GM12878 (cell line): ENCODE measurements around the gene ARL6. TPM values are rescaled to one million over a fixed set of nuclear protein-coding genes. Genes with fewer than 3 reads are reported as not detected.

Experiments used
- ATAC-seq: fragments of 200-7000 bp; cut with Tn5 transposase; 3 replicates; pipeline ENCODE4 v1.9.1; 2020; ENCODE audit warnings: mild to moderate bottlenecking, moderate library complexity
- BruUV-seq: library from RNA; stranded (reverse); fragments of 400-500 nt; replicated peaks from 2 replicates; lab custom pipeline; 2021; lab: Mats Ljungman, UMichigan
- CTCF ChIA-PET: fragments of 300-600 bp; sonication (Branson Sonifier 250); formaldehyde crosslinking; extraction: SDS; loops from one replicate; lab custom pipeline; 2021; ENCODE audit warnings: inconsistent platforms; lab: Yijun Ruan, JAX
- POLR2A ChIA-PET: fragments of 350-600 bp; formaldehyde crosslinking; extraction: SDS; loops from one replicate; lab custom pipeline; 2021; ENCODE audit warnings: inconsistent platforms; lab: Charles Lee
- RAD21 ChIA-PET: fragments of 300-600 bp; sonication (Branson Sonifier 250); formaldehyde crosslinking; loops from one replicate; lab custom pipeline; 2023; ENCODE audit warnings: antibody characterized with exemption; ENCODE audit not compliant: unreplicated experiment; lab: Charles Lee
- SMC1A ChIA-PET: fragments of 300-600 bp; sonication (Branson Sonifier 250); formaldehyde crosslinking; loops from one replicate; lab custom pipeline; 2023; ENCODE audit not compliant: unreplicated experiment, uncharacterized antibody; lab: Charles Lee
- DNase-seq: peaks from one replicate; pipeline ENCODE4 v3.0.0-alpha.2; 2011; ENCODE audit warnings: low read depth, low spot score
- FAIRE-seq: peaks from 3 replicates; lab custom pipeline; 2011; peaks lifted over from hg19 to GRCh38; lab: Jason Lieb, UNC
- H2AFZ ChIP-seq: 2 replicates; pipeline ENCODE4 v1.6.0; 2011; ENCODE audit warnings: low read depth, low read length, control low read depth; ENCODE audit not compliant: control insufficient read depth
- H3K27ac ChIP-seq: 2 replicates; pipeline ENCODE4 v1.5.1; 2011; ENCODE audit warnings: control low read depth; ENCODE audit not compliant: control insufficient read depth, insufficient read depth
- H3K27me3 ChIP-seq, 2 experiments: replicated peaks in 1 of 2; 2 replicates each; pipeline versions ENCODE4 v1.6.0 to v1.6.1; 2011; ENCODE audit warnings: low read length in 1 of 2; ENCODE audit not compliant: control insufficient read depth in 2 of 2, insufficient read depth in 2 of 2
- H3K36me3 ChIP-seq, 2 experiments: 2 replicates each; pipeline ENCODE4 v1.5.1; 2011; ENCODE audit warnings: low read length in 1 of 2; ENCODE audit not compliant: control insufficient read depth in 2 of 2, insufficient read depth in 2 of 2
- H3K4me1 ChIP-seq: 2 replicates; pipeline ENCODE4 v1.6.1; 2011; ENCODE audit warnings: mild to moderate bottlenecking, low read length, moderate library complexity, mixed read lengths; ENCODE audit not compliant: control insufficient read depth, insufficient read depth
- H3K4me2 ChIP-seq: 2 replicates; pipeline ENCODE4 v1.6.0; 2011; ENCODE audit warnings: control low read depth; ENCODE audit not compliant: control insufficient read depth, insufficient read depth
- H3K4me3 ChIP-seq: fragments of 200-600 bp; sonication (generic); 2 replicates; pipeline ENCODE4 v1.5.1; 2016
- H3K79me2 ChIP-seq: 2 replicates; pipeline ENCODE4 v1.6.0; 2011; ENCODE audit warnings: low read length; ENCODE audit not compliant: control insufficient read depth, insufficient read depth
- H3K9ac ChIP-seq: 2 replicates; pipeline ENCODE4 v1.8.0; 2011; ENCODE audit warnings: low read length, control low read depth, mixed read lengths; ENCODE audit not compliant: control insufficient read depth, insufficient read depth
- H3K9me3 ChIP-seq: replicated peaks from 3 replicates; pipeline ENCODE4 v1.5.1; 2011; ENCODE audit warnings: mild to moderate bottlenecking, low read length; ENCODE audit not compliant: control insufficient read depth, insufficient read depth
- H4K20me1 ChIP-seq: 2 replicates; pipeline ENCODE4 v1.6.0; 2011; ENCODE audit not compliant: control insufficient read depth, insufficient read depth
- ATF2 ChIP-seq: IDR thresholded peaks from 2 replicates; pipeline ENCODE4 v1.6.1; 2012; ENCODE audit warnings: low read length, inconsistent platforms
- CBX3 ChIP-seq: fragments of 200-600 bp; sonication (generic); IDR thresholded peaks from 2 replicates; pipeline ENCODE4 v1.6.1; 2016; ENCODE audit warnings: low read depth, borderline replicate concordance
- CBX5 ChIP-seq: sonication (generic); IDR thresholded peaks from 2 replicates; pipeline ENCODE4 v1.6.1; 2016; ENCODE audit warnings: low read depth, moderate library complexity, mild to moderate bottlenecking, inconsistent platforms
- EZH2 ChIP-seq: IDR thresholded peaks from 2 replicates; pipeline ENCODE4 v1.6.1; 2012; ENCODE audit warnings: low read depth, mild to moderate bottlenecking, control low read depth, inconsistent platforms, low read length, borderline replicate concordance; ENCODE audit not compliant: control insufficient read depth
- MEF2B ChIP-seq: fragments of 450-650 bp; IDR thresholded peaks from 2 replicates; pipeline ENCODE4 v1.6.1; 2018; ENCODE audit warnings: mild to moderate bottlenecking, moderate library complexity; ENCODE audit not compliant: partially characterized antibody, poor library complexity, severe bottlenecking
- NBN ChIP-seq: fragments of 450-650 bp; IDR thresholded peaks from 2 replicates; pipeline ENCODE4 v1.6.1; 2016
- POU2F2 ChIP-seq: IDR thresholded peaks from 3 replicates; pipeline ENCODE4 v1.6.1; 2011; ENCODE audit warnings: low read depth, mild to moderate bottlenecking, low read length, borderline replicate concordance
- RAD21 ChIP-seq: IDR thresholded peaks from 2 replicates; pipeline ENCODE4 v1.6.1; 2011; ENCODE audit warnings: mild to moderate bottlenecking, low read depth, low read length, moderate library complexity; ENCODE audit not compliant: insufficient read depth
- RCOR1 ChIP-seq: conservative IDR thresholded peaks from 2 replicates; pipeline ENCODE4 v1.6.1; 2012; ENCODE audit warnings: low read depth, low read length, improper control_type of control experiment
- SMARCA5 ChIP-seq: fragments of 450-650 bp; IDR thresholded peaks from 2 replicates; pipeline ENCODE4 v1.6.1; 2017; ENCODE audit warnings: mild to moderate bottlenecking
- SUPT20H ChIP-seq: IDR thresholded peaks from 2 replicates; pipeline ENCODE4 v1.6.1; 2011; ENCODE audit warnings: low read depth, mild to moderate bottlenecking, low read length, moderate library complexity, borderline replicate concordance; ENCODE audit not compliant: control insufficient read depth
- TBL1XR1 ChIP-seq: IDR thresholded peaks from 2 replicates; pipeline ENCODE4 v1.6.1; 2012; ENCODE audit warnings: low read depth, low read length, improper control_type of control experiment
- YBX1 ChIP-seq: fragments of 450-650 bp; IDR thresholded peaks from 2 replicates; pipeline ENCODE4 v1.6.1; 2016; ENCODE audit warnings: antibody characterized with exemption
- ZNF207 ChIP-seq: fragments of 450-650 bp; IDR thresholded peaks from 2 replicates; pipeline ENCODE4 v1.6.1; 2014; ENCODE audit warnings: antibody characterized with exemption, mild to moderate bottlenecking, borderline replicate concordance
- WGBS: methylation state at CpG from one replicate; pipeline ENCODE4 v1.1.6; 2016; ENCODE audit warnings: low lambda C conversion rate; ENCODE audit not compliant: insufficient replicate concordance, insufficient coverage; ENCODE audit errors: missing lambda C conversion rate; 5-methylcytosine and 5-hydroxymethylcytosine counted together
- in situ Hi-C: fragments of 300-500 bp; cut with MboI; formaldehyde crosslinking; loops from 9 replicates; pipeline ENCODE4 v1.14.3; 2018; ENCODE audit warnings: mixed read lengths
- intact Hi-C: fragments of 100-400 bp; cut with micrococcal nuclease; formaldehyde crosslinking; loops from one replicate; pipeline ENCODE4 v1.14.2; 2022; ENCODE audit not compliant: unreplicated experiment
- polyA plus RNA-seq, 11 experiments: library from polyadenylated mRNA; depleted of rRNA in 4 of 11; unstranded in 6 of 11; stranded (reverse) in 5 of 11; fragments of >200 nt; fragmentation: Nextera tagmentation in 4 of 11; fragmentation: Illumina TruSeq in 1 of 11; extraction: Ambion mirVana in 4 of 11; extraction: Trizol in 1 of 11; gene quantifications; 1 replicate in 1 of 11; 2 replicates in 10 of 11; pipeline versions ENCODE4 v1.2.1 to v1.2.3, GENCODE V29; 2011 to 2016; ENCODE audit warnings: inconsistent platforms in 2 of 11, missing spikeins in 2 of 11, low read depth in 1 of 11
- total RNA-seq, 4 experiments: library from RNA; depleted of rRNA in 3 of 4; stranded (reverse); fragments of >200 nt in 3 of 4; fragmentation: Illumina TruSeq in 1 of 4; extraction: Trizol in 1 of 4; gene quantifications; 2 replicates each; pipeline versions ENCODE4 v1.2.1 to v1.2.3, GENCODE V29; 2013 to 2021
- TF ChIP-seq, protein P1 (sequence below): IDR thresholded peaks from 2 replicates; pipeline ENCODE4 v1.6.1; 2012; ENCODE audit warnings: low read depth, low read length, improper control_type of control experiment
- TF ChIP-seq, protein P2 (sequence below): fragments of 450-650 bp; IDR thresholded peaks from 2 replicates; pipeline ENCODE4 v1.6.1; 2017; ENCODE audit warnings: antibody characterized with exemption, mild to moderate bottlenecking, moderate library complexity
- TF ChIP-seq, protein P3 (sequence below): IDR thresholded peaks from 2 replicates; pipeline ENCODE4 v1.6.1; 2011; ENCODE audit warnings: mild to moderate bottlenecking, low read depth, low read length, moderate library complexity; ENCODE audit not compliant: insufficient replicate concordance

The ARL6 gene
- total and polyA plus RNA-seq, 10 of the 15 experiments (the other 5 are each of a cell fraction or from before 2014, with no cell fraction given) = 2.0 to 7.3 (median 4.3) TPM

- TF ChIP-seq CBX3 = no peak
- TF ChIP-seq SMARCA5 = no peak
- no peak for TF ChIP-seq NBN
- TF ChIP-seq SUPT20H = no peak
Observed at GRCh38 chr3:97829198-97829597, 64.6 kb downstream of the ARL6 start (continued).

DNA sequence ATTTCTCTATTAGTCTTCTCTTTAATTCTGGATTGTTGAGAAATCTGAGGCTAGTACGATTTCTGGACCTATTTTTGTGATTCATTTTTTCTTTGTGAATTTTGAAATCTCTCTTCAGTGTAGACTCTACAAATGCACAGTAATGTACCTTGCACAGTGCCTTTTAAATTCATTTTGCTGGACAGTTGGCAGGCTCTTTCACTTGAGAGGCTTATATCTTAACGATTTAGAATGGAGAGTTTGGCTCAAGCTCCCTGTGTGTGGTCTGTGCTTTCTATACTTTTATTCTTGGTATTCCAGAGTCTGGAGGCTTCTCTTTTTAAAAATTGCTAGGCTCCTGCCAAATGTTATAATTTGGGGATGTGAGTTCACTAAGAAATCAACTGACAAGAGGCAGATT is 66.1 kb downstream of the ARL6 start:
- no peak overlapping the region for H3K4me2 ChIP-seq
- H3K27ac ChIP-seq = no peak overlapping the region
- in situ Hi-C loops (no loop called here), intact Hi-C loops (no loop called here)
- ChIA-PET SMC1A (no interaction called here), POLR2A (no interaction called here), CTCF (no interaction called here), RAD21 (no interaction called here)
- WGBS = 64% methylated on average over 2 of the region's 2 CpGs
- H3K36me3 ChIP-seq = no peaks in the 10 kb centered on the region
- H2AFZ ChIP-seq = no peak overlapping the region
- no peak for FAIRE-seq
- no peak for DNase-seq
- H3K9ac ChIP-seq = no peak overlapping the region
- ATAC-seq = no peak
- no peaks in the 10 kb centered on the region for H3K9me3 ChIP-seq
- H3K27me3 ChIP-seq = no peaks in the 10 kb centered on the region
- no peaks in the 10 kb centered on the region for H3K4me1 ChIP-seq
- H3K79me2 ChIP-seq = no peaks in the 10 kb centered on the region
- H3K4me3 ChIP-seq = no peak overlapping the region
- BruUV-seq = no TSS peak
- H4K20me1 ChIP-seq = no peaks in the 10 kb centered on the region
- TF ChIP-seq CBX5 (no peak), RAD21 (no peak), EZH2 (no peak), YBX1 (no peak), TBL1XR1 (no peak), ATF2 (no peak), POU2F2 (no peak), ZNF207 (no peak), MEF2B (no peak), RCOR1 (no peak)
- TF ChIP-seq, protein P1, sequence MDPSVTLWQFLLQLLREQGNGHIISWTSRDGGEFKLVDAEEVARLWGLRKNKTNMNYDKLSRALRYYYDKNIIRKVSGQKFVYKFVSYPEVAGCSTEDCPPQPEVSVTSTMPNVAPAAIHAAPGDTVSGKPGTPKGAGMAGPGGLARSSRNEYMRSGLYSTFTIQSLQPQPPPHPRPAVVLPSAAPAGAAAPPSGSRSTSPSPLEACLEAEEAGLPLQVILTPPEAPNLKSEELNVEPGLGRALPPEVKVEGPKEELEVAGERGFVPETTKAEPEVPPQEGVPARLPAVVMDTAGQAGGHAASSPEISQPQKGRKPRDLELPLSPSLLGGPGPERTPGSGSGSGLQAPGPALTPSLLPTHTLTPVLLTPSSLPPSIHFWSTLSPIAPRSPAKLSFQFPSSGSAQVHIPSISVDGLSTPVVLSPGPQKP = no peak
- TF ChIP-seq, protein P2, sequence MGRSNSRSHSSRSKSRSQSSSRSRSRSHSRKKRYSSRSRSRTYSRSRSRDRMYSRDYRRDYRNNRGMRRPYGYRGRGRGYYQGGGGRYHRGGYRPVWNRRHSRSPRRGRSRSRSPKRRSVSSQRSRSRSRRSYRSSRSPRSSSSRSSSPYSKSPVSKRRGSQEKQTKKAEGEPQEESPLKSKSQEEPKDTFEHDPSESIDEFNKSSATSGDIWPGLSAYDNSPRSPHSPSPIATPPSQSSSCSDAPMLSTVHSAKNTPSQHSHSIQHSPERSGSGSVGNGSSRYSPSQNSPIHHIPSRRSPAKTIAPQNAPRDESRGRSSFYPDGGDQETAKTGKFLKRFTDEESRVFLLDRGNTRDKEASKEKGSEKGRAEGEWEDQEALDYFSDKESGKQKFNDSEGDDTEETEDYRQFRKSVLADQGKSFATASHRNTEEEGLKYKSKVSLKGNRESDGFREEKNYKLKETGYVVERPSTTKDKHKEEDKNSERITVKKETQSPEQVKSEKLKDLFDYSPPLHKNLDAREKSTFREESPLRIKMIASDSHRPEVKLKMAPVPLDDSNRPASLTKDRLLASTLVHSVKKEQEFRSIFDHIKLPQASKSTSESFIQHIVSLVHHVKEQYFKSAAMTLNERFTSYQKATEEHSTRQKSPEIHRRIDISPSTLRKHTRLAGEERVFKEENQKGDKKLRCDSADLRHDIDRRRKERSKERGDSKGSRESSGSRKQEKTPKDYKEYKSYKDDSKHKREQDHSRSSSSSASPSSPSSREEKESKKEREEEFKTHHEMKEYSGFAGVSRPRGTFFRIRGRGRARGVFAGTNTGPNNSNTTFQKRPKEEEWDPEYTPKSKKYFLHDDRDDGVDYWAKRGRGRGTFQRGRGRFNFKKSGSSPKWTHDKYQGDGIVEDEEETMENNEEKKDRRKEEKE = no peak
- TF ChIP-seq, protein P3, sequence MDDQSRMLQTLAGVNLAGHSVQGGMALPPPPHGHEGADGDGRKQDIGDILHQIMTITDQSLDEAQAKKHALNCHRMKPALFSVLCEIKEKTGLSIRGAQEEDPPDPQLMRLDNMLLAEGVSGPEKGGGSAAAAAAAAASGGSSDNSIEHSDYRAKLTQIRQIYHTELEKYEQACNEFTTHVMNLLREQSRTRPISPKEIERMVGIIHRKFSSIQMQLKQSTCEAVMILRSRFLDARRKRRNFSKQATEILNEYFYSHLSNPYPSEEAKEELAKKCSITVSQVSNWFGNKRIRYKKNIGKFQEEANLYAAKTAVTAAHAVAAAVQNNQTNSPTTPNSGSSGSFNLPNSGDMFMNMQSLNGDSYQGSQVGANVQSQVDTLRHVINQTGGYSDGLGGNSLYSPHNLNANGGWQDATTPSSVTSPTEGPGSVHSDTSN = no peak
